GM12873 (cell line): ENCODE data around the gene DPM3.

Experiments used
- TF ChIP-seq, protein P1 (sequence below): IDR thresholded peaks from 2 replicates; pipeline ENCODE4 v1.5.1; 2012; ENCODE audit warnings: low read depth, mild to moderate bottlenecking, moderate library complexity, low read length, control low read depth; ENCODE audit not compliant: insufficient read depth; ENCODE audit errors: missing control alignments

The DPM3 gene

DNA sequence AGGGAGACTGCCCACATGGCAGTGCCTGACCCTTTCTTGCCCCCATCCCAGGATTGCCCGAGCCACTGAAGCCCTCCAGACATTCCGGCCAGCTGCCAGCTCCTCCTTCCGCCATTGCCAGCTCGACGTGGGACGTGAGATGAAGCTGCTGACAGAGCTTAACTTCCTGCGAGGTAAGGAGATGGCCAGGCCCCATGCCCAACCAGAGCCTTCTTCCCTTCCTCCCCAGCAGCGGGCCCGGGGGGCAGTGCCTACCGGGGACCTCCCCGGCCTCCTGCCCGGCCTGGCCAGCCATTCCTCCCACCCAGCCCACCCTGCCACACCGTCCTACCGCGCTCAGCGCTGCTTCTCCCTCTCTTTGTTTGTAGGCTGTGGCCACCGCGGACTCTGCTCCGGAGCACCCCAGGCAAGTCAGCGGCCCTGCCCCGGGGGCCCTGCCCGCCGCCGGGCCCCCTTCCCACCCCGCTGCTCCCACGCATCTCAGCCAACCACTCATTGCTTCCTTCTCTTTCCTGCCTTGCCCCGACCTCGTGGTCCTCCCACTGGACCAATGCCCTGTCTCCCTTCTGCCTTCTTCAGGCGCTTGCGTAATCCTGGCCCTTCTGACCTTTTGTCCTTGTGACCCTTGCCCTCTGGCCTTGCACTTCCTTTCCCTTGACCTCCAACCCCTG lies 38.2 kb upstream of the DPM3 start:
- TF ChIP-seq, protein P1, sequence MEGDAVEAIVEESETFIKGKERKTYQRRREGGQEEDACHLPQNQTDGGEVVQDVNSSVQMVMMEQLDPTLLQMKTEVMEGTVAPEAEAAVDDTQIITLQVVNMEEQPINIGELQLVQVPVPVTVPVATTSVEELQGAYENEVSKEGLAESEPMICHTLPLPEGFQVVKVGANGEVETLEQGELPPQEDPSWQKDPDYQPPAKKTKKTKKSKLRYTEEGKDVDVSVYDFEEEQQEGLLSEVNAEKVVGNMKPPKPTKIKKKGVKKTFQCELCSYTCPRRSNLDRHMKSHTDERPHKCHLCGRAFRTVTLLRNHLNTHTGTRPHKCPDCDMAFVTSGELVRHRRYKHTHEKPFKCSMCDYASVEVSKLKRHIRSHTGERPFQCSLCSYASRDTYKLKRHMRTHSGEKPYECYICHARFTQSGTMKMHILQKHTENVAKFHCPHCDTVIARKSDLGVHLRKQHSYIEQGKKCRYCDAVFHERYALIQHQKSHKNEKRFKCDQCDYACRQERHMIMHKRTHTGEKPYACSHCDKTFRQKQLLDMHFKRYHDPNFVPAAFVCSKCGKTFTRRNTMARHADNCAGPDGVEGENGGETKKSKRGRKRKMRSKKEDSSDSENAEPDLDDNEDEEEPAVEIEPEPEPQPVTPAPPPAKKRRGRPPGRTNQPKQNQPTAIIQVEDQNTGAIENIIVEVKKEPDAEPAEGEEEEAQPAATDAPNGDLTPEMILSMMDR: no peak

DNA sequence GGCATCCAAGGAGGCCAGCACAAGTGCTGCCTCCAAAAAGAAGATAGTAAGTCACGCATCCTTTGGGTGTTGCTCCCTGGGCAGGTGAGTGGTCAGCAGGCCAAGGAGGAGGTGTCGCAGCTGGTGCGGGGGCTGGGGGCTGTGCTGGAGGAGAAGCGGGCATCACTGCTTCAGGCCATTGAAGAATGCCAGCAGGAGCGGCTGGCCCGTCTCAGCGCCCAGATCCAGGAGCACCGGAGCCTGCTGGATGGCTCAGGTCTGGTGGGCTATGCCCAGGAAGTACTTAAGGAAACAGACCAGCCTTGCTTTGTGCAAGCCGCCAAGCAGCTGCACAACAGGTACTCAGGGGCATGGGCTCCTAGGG lies 37.6 kb upstream of the DPM3 start:
- TF ChIP-seq, protein P1: no peak

DNA sequence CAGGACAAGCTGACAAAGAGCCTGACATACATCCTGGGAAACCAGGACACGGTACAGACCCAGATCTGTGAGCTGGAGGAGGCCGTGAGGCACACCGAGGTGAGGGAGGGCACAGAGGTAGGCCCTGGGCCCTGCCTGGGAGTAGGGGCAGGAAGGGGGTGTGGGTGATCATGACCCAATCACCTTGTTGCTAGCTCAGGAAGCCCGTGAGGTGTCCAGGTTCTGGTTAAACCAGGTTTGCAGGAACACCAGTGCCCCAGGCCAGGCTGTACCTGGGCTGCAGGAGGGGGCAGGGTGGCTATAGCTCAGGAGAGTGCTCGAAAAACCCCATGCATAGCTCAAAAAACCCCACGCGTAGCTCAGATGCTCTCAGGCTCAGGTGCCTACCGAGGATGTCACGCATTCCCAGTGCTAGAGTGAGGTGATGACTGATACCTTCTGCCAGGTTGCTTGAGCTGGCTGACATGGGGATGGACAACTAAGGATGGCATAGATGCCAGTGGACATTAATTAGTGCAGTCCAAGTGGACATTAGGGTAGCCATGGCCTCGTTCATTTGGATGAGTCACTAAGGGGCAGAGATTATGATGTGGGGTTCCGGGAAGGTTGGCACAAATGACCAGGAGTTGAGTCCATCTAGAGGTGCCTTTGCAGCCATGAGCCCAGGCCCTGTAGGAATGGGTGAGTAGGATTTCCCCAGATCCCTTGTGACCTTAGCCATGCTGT lies 37.0 kb upstream of the DPM3 start:
- TF ChIP-seq, protein P1: no peak

DNA sequence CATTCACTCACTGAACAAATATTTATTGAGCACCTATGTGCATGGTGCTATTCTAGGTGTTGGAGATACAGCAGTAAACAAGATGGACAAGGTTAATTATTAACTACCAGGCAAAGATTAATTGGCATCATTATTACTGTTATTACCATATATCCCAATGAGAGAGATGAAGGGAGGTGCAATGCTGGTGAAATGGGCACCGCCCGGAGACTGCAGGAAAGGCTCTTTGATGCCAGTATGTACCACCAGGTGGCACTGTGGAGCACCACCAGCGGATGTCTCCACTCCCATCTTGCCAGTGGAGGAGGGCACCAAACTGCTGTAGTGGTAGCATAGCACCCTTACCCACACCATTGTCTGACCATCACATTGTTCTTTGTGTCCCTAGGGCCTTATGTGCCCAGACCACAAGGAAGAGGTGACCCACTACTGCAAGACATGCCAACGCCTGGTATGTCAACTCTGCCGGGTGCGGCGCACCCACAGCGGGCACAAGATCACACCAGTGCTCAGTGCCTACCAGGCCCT lies 36.3 kb upstream of the DPM3 start:
- TF ChIP-seq, protein P1: peak; percentile 96

DNA sequence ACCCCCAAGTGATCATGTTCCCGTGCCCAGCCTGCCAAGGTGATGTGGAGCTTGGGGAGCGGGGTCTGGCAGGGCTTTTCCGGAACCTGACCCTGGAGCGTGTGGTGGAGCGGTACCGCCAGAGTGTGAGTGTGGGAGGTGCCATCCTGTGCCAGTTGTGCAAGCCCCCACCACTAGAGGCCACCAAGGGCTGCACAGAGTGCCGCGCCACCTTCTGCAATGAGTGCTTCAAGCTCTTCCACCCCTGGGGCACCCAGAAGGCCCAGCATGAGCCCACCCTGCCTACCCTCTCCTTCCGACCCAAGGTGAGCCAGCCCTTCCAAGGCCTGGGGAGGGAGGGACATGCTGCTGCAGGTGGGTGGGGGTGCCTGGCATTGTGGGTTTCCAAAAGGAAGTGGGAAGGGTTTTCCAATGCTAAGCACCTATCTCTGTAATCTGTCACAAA lies 35.6 kb upstream of the DPM3 start:
- TF ChIP-seq, protein P1: peak; percentile 22

DNA sequence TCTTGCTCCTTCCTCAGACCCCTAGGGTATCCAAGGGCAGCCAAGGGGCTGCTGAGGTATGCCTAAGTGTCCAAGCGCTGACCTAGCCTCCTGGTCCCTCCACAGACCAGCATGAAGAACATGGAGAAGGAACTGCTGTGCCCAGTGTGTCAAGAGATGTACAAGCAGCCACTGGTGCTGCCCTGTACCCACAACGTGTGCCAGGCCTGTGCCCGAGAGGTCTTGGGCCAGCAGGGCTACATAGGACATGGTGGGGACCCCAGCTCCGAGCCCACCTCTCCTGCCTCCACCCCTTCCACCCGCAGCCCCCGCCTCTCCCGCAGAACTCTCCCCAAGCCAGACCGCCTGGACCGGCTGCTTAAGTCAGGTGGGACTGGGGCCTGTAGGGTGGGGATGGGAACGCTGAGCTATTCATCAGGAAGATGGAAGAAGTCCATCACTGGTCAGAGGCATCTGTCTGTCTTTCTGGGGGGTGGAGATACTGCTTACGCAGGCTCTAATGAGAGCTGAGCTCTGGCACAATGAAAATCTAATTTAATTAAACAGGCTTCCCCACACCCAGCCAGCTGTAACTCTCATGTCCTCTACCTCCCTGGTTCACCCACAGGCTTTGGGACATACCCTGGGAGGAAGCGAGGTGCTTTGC lies 35.1 kb upstream of the DPM3 start:
- TF ChIP-seq, protein P1: no peak
